Middle frontal gyrus (tissue), 1 donor: ENCODE results near the gene DMP1.
"Not testable (repeated sequence)": the region's sequence is repeated elsewhere in the genome, so short reads cannot be mapped to it uniquely, and the experiment has no call there.

Experiments
- DNase-seq: peaks from one replicate; pipeline ENCODE4 v3.0.0-alpha.2; 2015; ENCODE audit warnings: low spot score; ENCODE audit errors: extremely low spot score

DMP1 gene

GRCh38 chr4:87680271-87680670 is 30.2 kb downstream of the DMP1 start:
- no peak for DNase-seq

GRCh38 chr4:87688316-87688715 is 38.2 kb downstream of the DMP1 start:
- no peak for DNase-seq

- not testable (repeated sequence) for DNase-seq
Observed at GRCh38 chr4:87690947-87691346, 40.9 kb downstream of the DMP1 start.

GRCh38 chr4:87692060-87692459 is 42.0 kb downstream of the DMP1 start:
- not testable (repeated sequence) for DNase-seq

- no peak for DNase-seq
Observed at GRCh38 chr4:87697272-87697671, 47.2 kb downstream of the DMP1 start.

- DNase-seq: no peak
Observed at GRCh38 chr4:87697945-87698344, 47.9 kb downstream of the DMP1 start.

DNA sequence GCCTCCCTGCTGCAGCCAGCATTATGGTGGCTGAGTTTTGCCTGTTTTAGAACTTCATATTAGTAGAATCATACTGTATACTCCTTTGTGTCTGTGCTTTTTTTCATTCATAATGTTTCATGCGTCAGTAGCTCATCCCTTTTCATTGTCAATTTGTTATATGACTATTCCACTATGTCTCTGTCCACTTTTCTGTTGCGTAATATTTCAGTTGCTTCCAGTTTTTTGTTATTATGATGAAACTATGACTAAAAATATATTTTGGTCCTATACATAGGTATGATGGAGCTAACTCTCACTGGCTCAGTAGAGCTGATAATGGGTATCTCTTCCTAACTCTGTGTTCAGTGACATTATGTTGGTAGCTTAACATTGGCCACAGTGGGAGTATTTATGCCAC is 48.3 kb downstream of the DMP1 start:
- DNase-seq: no peak

- DNase-seq: no peak
Observed at GRCh38 chr4:87704001-87704400, 53.9 kb downstream of the DMP1 start.

DNA sequence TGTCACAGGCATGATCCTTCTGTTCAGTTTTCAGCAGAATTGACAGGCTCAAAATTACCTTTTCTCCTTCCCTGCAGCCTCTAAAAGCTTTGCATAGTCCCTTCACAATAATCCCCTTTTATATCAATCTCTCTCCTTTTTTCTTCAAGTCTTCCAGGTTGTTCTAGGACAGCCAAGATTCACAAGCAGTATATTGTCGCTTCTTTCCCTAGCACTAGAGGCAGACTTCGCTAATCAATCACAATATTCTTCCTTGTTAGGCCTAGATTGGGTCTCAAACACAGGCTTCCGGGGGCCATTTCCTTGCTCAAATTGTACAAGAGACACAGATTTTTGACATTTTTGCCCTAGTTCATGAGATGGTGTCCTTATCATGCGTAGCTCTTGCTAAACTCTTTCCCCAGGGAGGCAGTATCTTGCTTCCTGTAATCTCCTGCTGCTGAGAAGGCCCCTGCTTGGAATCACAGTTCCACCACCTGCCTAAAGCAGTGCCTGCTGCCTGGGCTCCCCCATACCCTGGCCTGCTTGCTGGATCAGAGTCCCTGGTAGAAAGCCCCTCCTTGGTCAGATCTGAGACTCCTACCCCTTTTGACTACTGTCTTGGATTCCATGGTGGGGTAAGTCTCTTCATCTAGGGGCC is 57.3 kb downstream of the DMP1 start:
- no peak for DNase-seq
